SK-N-SH (cell line): Measurements from ENCODE around the gene FGF10. TPM values are rescaled to one million over a fixed set of nuclear protein-coding genes. Genes with fewer than 3 reads are reported as not detected.

Experiments used
- CTCF ChIA-PET: fragments of 300-600, 350-600 bp; formaldehyde crosslinking; extraction: SDS; loops from one replicate; lab custom pipeline; 2021; lab: Yijun Ruan, JAX
- POLR2A ChIA-PET: fragments of 350-600 bp; sonication (Branson Sonifier 250); formaldehyde crosslinking; extraction: SDS; loops from one replicate; lab custom pipeline; 2020; ENCODE audit warnings: antibody characterized with exemption, inconsistent platforms; lab: Yijun Ruan, JAX
- DNase-seq: peaks from one replicate; pipeline ENCODE4 v3.0.0; 2012
- H2AFZ ChIP-seq: fragments of 200-600 bp; sonication (generic); 2 replicates; pipeline ENCODE4 v1.8.1; 2016; ENCODE audit warnings: antibody characterized with exemption, mild to moderate bottlenecking, low read depth
- H3F3A ChIP-seq: fragments of 200-600 bp; sonication (generic); replicated peaks from 2 replicates; pipeline ENCODE3; 2016; ENCODE audit warnings: antibody characterized with exemption, mild to moderate bottlenecking; ENCODE audit not compliant: insufficient read depth
- H3K27ac ChIP-seq, 2 experiments: fragments of 200-500 bp in 1 of 2; fragments of 200-600 bp in 1 of 2; sonication (Bioruptor generic) in 1 of 2; sonication (generic), shearing (Covaris generic) in 1 of 2; 2 replicates each; pipeline versions ENCODE4 v1.5.1 to v1.6.1; 2014 to 2016; ENCODE audit warnings: low read depth in 2 of 2, inconsistent platforms in 1 of 2, low read length in 1 of 2, mild to moderate bottlenecking in 1 of 2, mixed read lengths in 1 of 2
- H3K27me3 ChIP-seq: fragments of 200-600 bp; sonication (generic), shearing (Covaris generic); 2 replicates; pipeline ENCODE4 v1.6.1; 2016; ENCODE audit warnings: mixed run types; ENCODE audit not compliant: insufficient read depth
- H3K36me3 ChIP-seq, 2 experiments: fragments of 200-500 bp in 1 of 2; fragments of 200-600 bp in 1 of 2; sonication (Bioruptor generic) in 1 of 2; sonication (generic) in 1 of 2; replicated peaks in 1 of 2; 2 replicates each; pipeline versions ENCODE3 to v1.5.1; 2014 to 2016; ENCODE audit warnings: low read length in 1 of 2, mild to moderate bottlenecking in 1 of 2; ENCODE audit not compliant: insufficient read depth in 2 of 2, control insufficient read depth in 1 of 2
- H3K4me1 ChIP-seq, 2 experiments: fragments of 200-500 bp in 1 of 2; fragments of 200-600 bp in 1 of 2; sonication (Bioruptor generic) in 1 of 2; sonication (generic), shearing (Covaris generic) in 1 of 2; 2 replicates each; pipeline versions ENCODE4 v1.5.1 to v1.6.1; 2014 to 2016; ENCODE audit warnings: low read depth in 1 of 2, low read length in 1 of 2, mixed run types in 1 of 2; ENCODE audit not compliant: insufficient read depth in 2 of 2, control insufficient read depth in 1 of 2
- H3K4me2 ChIP-seq: fragments of 200-600 bp; sonication (generic), shearing (Covaris generic); 2 replicates; pipeline ENCODE4 v1.6.1; 2017; ENCODE audit warnings: mixed run types
- H3K4me3 ChIP-seq, 2 experiments: fragments of 200-500 bp in 1 of 2; fragments of 200-600 bp in 1 of 2; sonication (Bioruptor generic) in 1 of 2; sonication (generic), shearing (Covaris generic) in 1 of 2; 2 replicates each; pipeline versions ENCODE4 v1.5.1 to v1.8.1; 2014 to 2016; ENCODE audit warnings: low read depth in 2 of 2, inconsistent platforms in 1 of 2, low read length in 1 of 2, mild to moderate bottlenecking in 1 of 2, mixed read lengths in 1 of 2, moderate library complexity in 1 of 2
- H3K79me2 ChIP-seq: fragments of 200-600 bp; sonication (generic); 2 replicates; pipeline ENCODE4 v1.8.1; 2017; ENCODE audit warnings: mild to moderate bottlenecking; ENCODE audit not compliant: insufficient read depth
- H3K9ac ChIP-seq: fragments of 200-600 bp; sonication (generic); 2 replicates; pipeline ENCODE4 v1.6.1; 2017; ENCODE audit warnings: mixed run types
- H3K9me2 ChIP-seq: fragments of 200-600 bp; sonication (generic); 2 replicates; pipeline ENCODE4 v1.6.1; 2017; ENCODE audit warnings: mixed run types
- H3K9me3 ChIP-seq: fragments of 200-600 bp; sonication (generic); 2 replicates; pipeline ENCODE4 v1.6.1; 2017; ENCODE audit warnings: mixed run types, mild to moderate bottlenecking, moderate library complexity
- H4K20me1 ChIP-seq: fragments of 200-600 bp; sonication (generic); 2 replicates; pipeline ENCODE4 v1.6.1; 2017; ENCODE audit warnings: mild to moderate bottlenecking, mixed run types; ENCODE audit not compliant: insufficient read depth
- CHD2 ChIP-seq: fragments of 150-350 bp; IDR thresholded peaks from 2 replicates; pipeline ENCODE4 v1.6.1; 2018; ENCODE audit warnings: low read length; ENCODE audit not compliant: partially characterized antibody
- EZH2phosphoT487 ChIP-seq: fragments of 200-600 bp; sonication (generic); IDR thresholded peaks from 2 replicates; pipeline ENCODE4 v1.6.1; 2017; ENCODE audit warnings: low read depth, mixed run types, mild to moderate bottlenecking, antibody characterized with exemption, moderate library complexity, borderline replicate concordance
- FOXM1 ChIP-seq: IDR thresholded peaks from 2 replicates; pipeline ENCODE4 v1.4.0; 2012; ENCODE audit warnings: low read depth, mild to moderate bottlenecking
- GABPA ChIP-seq: IDR thresholded peaks from 2 replicates; pipeline ENCODE4 v1.4.0; 2012; ENCODE audit warnings: low read depth, mild to moderate bottlenecking
- GATA2 ChIP-seq: sonication (generic); formaldehyde crosslinking; IDR thresholded peaks from 2 replicates; pipeline ENCODE4 v1.5.0; 2020; ENCODE audit warnings: mild to moderate bottlenecking, missing genetic modification reagents
- JUND ChIP-seq: IDR thresholded peaks from 2 replicates; pipeline ENCODE4 v1.4.0; 2012
- MXI1 ChIP-seq: IDR thresholded peaks from 2 replicates; pipeline ENCODE4 v1.6.1; 2012; ENCODE audit warnings: mild to moderate bottlenecking, low read depth, low read length, improper control_type of control experiment
- NFIC ChIP-seq: IDR thresholded peaks from 2 replicates; pipeline ENCODE4 v1.4.0; 2012; ENCODE audit warnings: borderline replicate concordance
- NRF1 ChIP-seq: IDR thresholded peaks from 2 replicates; pipeline ENCODE4 v1.6.1; 2012; ENCODE audit warnings: low read depth, mild to moderate bottlenecking, low read length
- POLR2AphosphoS5 ChIP-seq: IDR thresholded peaks from 2 replicates; pipeline ENCODE4 v1.6.1; 2012; ENCODE audit warnings: low read depth, low read length
- RAD21 ChIP-seq: IDR thresholded peaks from 2 replicates; pipeline ENCODE4 v1.6.1; 2012; ENCODE audit warnings: mild to moderate bottlenecking, low read length
- RCOR1 ChIP-seq: fragments of 150-350 bp; IDR thresholded peaks from 2 replicates; pipeline ENCODE4 v1.6.1; 2017; ENCODE audit warnings: antibody characterized with exemption, low read length
- REST ChIP-seq: IDR thresholded peaks from 2 replicates; pipeline ENCODE4 v1.6.1; 2012; ENCODE audit warnings: mild to moderate bottlenecking, low read depth, low read length, moderate library complexity
- RXRA ChIP-seq: IDR thresholded peaks from 2 replicates; pipeline ENCODE4 v1.4.0; 2012; ENCODE audit warnings: low read depth, mild to moderate bottlenecking, borderline replicate concordance
- SMC3 ChIP-seq: IDR thresholded peaks from 2 replicates; pipeline ENCODE4 v1.6.1; 2012; ENCODE audit warnings: low read depth, low read length, improper control_type of control experiment
- TAF1 ChIP-seq: IDR thresholded peaks from 2 replicates; pipeline ENCODE4 v1.6.1; 2012; ENCODE audit warnings: low read depth, mild to moderate bottlenecking, low read length, moderate library complexity, borderline replicate concordance
- TEAD4 ChIP-seq: IDR thresholded peaks from 2 replicates; pipeline ENCODE4 v1.4.0; 2012; ENCODE audit warnings: mild to moderate bottlenecking, borderline replicate concordance; ENCODE audit not compliant: insufficient read depth
- WGBS: methylation state at CpG from one replicate; pipeline ENCODE4 v1.1.6; 2017; ENCODE audit warnings: low lambda C conversion rate; 5-methylcytosine and 5-hydroxymethylcytosine counted together
- polyA plus RNA-seq, 3 experiments: library from polyadenylated mRNA; depleted of rRNA; stranded (reverse); fragments of >200 nt; gene quantifications; 2 replicates each; pipeline ENCODE4 v1.2.3, GENCODE V29; 2012
- TF ChIP-seq, protein P1 (sequence below): fragments of 150-350 bp; IDR thresholded peaks from 2 replicates; pipeline ENCODE4 v1.6.1; 2017; ENCODE audit warnings: antibody characterized with exemption, low read length, low read depth, borderline replicate concordance

Gene FGF10
- polyA plus RNA-seq, 1 of the 3 experiments (the other 2 are of a cell fraction) = not detected

- no peak overlapping the region for H3K27ac ChIP-seq
- no peak overlapping the region for H2AFZ ChIP-seq
- H3K79me2 ChIP-seq = no peaks in the 10 kb centered on the region
- POLR2A ChIA-PET = no interaction called here
- no peaks in the 10 kb centered on the region for H3F3A ChIP-seq
- H3K9me3 ChIP-seq = no peaks in the 10 kb centered on the region
- no peak for TF ChIP-seq REST
- TF ChIP-seq TAF1 = no peak
- no peak for TF ChIP-seq GATA2
- TF ChIP-seq RAD21 = no peak
- TF ChIP-seq RCOR1 = no peak
- TF ChIP-seq GABPA = no peak
- no peak for TF ChIP-seq MXI1
- TF ChIP-seq, protein P1, sequence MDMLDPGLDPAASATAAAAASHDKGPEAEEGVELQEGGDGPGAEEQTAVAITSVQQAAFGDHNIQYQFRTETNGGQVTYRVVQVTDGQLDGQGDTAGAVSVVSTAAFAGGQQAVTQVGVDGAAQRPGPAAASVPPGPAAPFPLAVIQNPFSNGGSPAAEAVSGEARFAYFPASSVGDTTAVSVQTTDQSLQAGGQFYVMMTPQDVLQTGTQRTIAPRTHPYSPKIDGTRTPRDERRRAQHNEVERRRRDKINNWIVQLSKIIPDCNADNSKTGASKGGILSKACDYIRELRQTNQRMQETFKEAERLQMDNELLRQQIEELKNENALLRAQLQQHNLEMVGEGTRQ = no peak
- no peak for TF ChIP-seq NRF1
- no peak for TF ChIP-seq POLR2AphosphoS5
- no peak for TF ChIP-seq SMC3
- no peaks in the 10 kb centered on the region for H3K36me3 ChIP-seq
- no peaks in the 10 kb centered on the region for H3K4me1 ChIP-seq
- no peak for DNase-seq
- H3K9me2 ChIP-seq = no peaks in the 10 kb centered on the region
- H3K4me3 ChIP-seq = no peak overlapping the region
- H4K20me1 ChIP-seq = no peaks in the 10 kb centered on the region
- H3K4me2 ChIP-seq = no peak overlapping the region
- CTCF ChIA-PET = no interaction called here
- 9% methylated on average over 2 of the region's 2 CpGs for WGBS
- no peaks in the 10 kb centered on the region for H3K27me3 ChIP-seq
- no peak overlapping the region for H3K9ac ChIP-seq
Observed at GRCh38 chr5:44336708-44337107, 52.5 kb downstream of the FGF10 start.

DNA sequence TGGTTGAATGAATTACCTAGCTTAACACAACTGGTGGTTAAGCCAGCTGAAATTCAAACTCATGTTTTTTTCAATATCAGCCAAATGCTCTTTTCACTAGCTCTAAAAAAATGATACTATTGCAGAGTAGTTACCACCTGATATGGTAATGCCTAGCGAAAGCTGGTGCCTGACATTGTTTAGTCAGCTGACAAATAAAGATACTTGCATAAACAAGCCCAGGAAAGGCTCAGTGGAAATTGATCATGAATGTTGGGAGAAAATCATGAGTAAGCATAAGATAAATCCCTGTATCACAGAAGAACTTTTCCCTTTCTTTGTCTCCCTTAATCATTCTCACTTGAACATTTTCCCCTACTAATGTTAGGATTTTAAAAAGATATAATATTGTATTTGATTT, 54.6 kb downstream of the FGF10 start:
- DNase-seq = no peak
- Histone ChIP-seq H3K4me2 (no peak overlapping the region), H3F3A (no peaks in the 10 kb centered on the region), H3K9me2 (no peaks in the 10 kb centered on the region), H3K4me3 (no peak overlapping the region), H3K27me3 (no peaks in the 10 kb centered on the region), H3K9me3 (no peaks in the 10 kb centered on the region), H3K79me2 (no peaks in the 10 kb centered on the region), H3K9ac (no peak overlapping the region), H3K4me1 (no peaks in the 10 kb centered on the region), H3K27ac (no peak overlapping the region), H3K36me3 (no peaks in the 10 kb centered on the region), H4K20me1 (no peaks in the 10 kb centered on the region), H2AFZ (no peak overlapping the region)
- 0% methylated on average over 1 of the region's 1 CpG for WGBS
- ChIA-PET POLR2A (no interaction called here), CTCF (interaction anchor here (1.0 to 3.2 kb wide), 2 partner anchors 13 to 19 kb away, joined by 3 to 11 read pairs; no protein-coding TSS in a partner anchor)
- no peak for TF ChIP-seq CHD2
- no peak for TF ChIP-seq RXRA
- no peak for TF ChIP-seq POLR2AphosphoS5
- TF ChIP-seq FOXM1 = no peak
- no peak for TF ChIP-seq JUND
- no peak for TF ChIP-seq EZH2phosphoT487
- no peak for TF ChIP-seq TEAD4
- TF ChIP-seq NFIC = no peak
- TF ChIP-seq, protein P1 = no peak
- no peak for TF ChIP-seq TAF1
